Stimulated activated naive CD8-positive, alpha-beta T cell treated with anti-CD3 and anti-CD28 coated beads, Interleukin-15, Interleukin-2, amounts not matched to agents 100 ng/mL and 50 ng/mL, for 24 hours (primary cell): ENCODE measurements around the gene C12orf75.
"Not testable (repeated sequence)": the region's sequence is repeated elsewhere in the genome, so short reads cannot be mapped to it uniquely, and the experiment has no call there.

Source experiments
- H3K27ac Mint-ChIP-seq: one replicate; pipeline ENCODE4 v1.8.0; 2021; ENCODE audit warnings: mild to moderate bottlenecking, mixed read lengths
- H3K27me3 Mint-ChIP-seq: one replicate; pipeline ENCODE4 v1.8.0; 2021; ENCODE audit warnings: mixed read lengths
- H3K36me3 Mint-ChIP-seq: one replicate; pipeline ENCODE4 v1.8.0; 2021; ENCODE audit warnings: low read depth, mixed read lengths
- H3K4me1 Mint-ChIP-seq: one replicate; pipeline ENCODE4 v1.8.0; 2021; ENCODE audit warnings: low read depth, mixed read lengths
- H3K4me3 Mint-ChIP-seq: one replicate; pipeline ENCODE4 v1.8.0; 2021; ENCODE audit warnings: mild to moderate bottlenecking, mixed read lengths
- H3K9me3 Mint-ChIP-seq: one replicate; pipeline ENCODE4 v1.8.0; 2021; ENCODE audit warnings: mixed read lengths

The C12orf75 gene

GRCh38 chr12:105396983-105397382 is 66.5 kb downstream of the C12orf75 start:
- no peaks in the 10 kb centered on the region for H3K4me1 Mint-ChIP-seq

GRCh38 chr12:105398930-105399329 is 68.4 kb downstream of the C12orf75 start:
- peaks cover 10% of the 10 kb centered on the region for H3K36me3 Mint-ChIP-seq
- peaks cover 16% of the 10 kb centered on the region for H3K9me3 Mint-ChIP-seq
- H3K4me3 Mint-ChIP-seq = no peak overlapping the region
- H3K27me3 Mint-ChIP-seq = no peaks in the 10 kb centered on the region
- no peak overlapping the region for H3K27ac Mint-ChIP-seq
- H3K4me1 Mint-ChIP-seq = no peaks in the 10 kb centered on the region

More at GRCh38 chr12:105396983-105397382, 66.5 kb downstream of the C12orf75 start:
- H3K4me3 Mint-ChIP-seq = no peak overlapping the region
- H3K27ac Mint-ChIP-seq = no peak overlapping the region
- peaks cover 10% of the 10 kb centered on the region for H3K36me3 Mint-ChIP-seq
- no peaks in the 10 kb centered on the region for H3K27me3 Mint-ChIP-seq
- peaks cover 12% of the 10 kb centered on the region for H3K9me3 Mint-ChIP-seq

GRCh38 chr12:105399428-105400081 is 69.1 kb downstream of the C12orf75 start:
- H3K4me3 Mint-ChIP-seq = no peak overlapping the region

GRCh38 chr12:105400227-105400626 is 69.7 kb downstream of the C12orf75 start:
- H3K27ac Mint-ChIP-seq = no peak overlapping the region
- peaks cover 16% of the 10 kb centered on the region for H3K9me3 Mint-ChIP-seq
- no peak overlapping the region for H3K4me3 Mint-ChIP-seq
- H3K36me3 Mint-ChIP-seq = peaks cover 10% of the 10 kb centered on the region
- no peaks in the 10 kb centered on the region for H3K4me1 Mint-ChIP-seq
- H3K27me3 Mint-ChIP-seq = no peaks in the 10 kb centered on the region

More at GRCh38 chr12:105399428-105400081, 69.1 kb downstream of the C12orf75 start:
- Mint-ChIP-seq H3K36me3 (peaks cover 10% of the 10 kb centered on the region), H3K27me3 (no peaks in the 10 kb centered on the region), H3K27ac (no peak overlapping the region), H3K9me3 (peaks cover 16% of the 10 kb centered on the region), H3K4me1 (no peaks in the 10 kb centered on the region)

- Mint-ChIP-seq H3K9me3 (peaks cover 16% of the 10 kb centered on the region), H3K4me3 (no peak overlapping the region), H3K4me1 (no peaks in the 10 kb centered on the region), H3K27ac (no peak overlapping the region), H3K27me3 (no peaks in the 10 kb centered on the region), H3K36me3 (peaks cover 10% of the 10 kb centered on the region)
These were observed 70.7 kb downstream of the C12orf75 start for GRCh38 chr12:105401198-105401597.

- no peaks in the 10 kb centered on the region for H3K27me3 Mint-ChIP-seq
- no peak overlapping the region for H3K27ac Mint-ChIP-seq
- H3K4me3 Mint-ChIP-seq = no peak overlapping the region
- no peaks in the 10 kb centered on the region for H3K4me1 Mint-ChIP-seq
- peaks cover 16% of the 10 kb centered on the region for H3K9me3 Mint-ChIP-seq
- peaks cover 10% of the 10 kb centered on the region for H3K36me3 Mint-ChIP-seq
These were observed 71.9 kb downstream of the C12orf75 start for GRCh38 chr12:105402366-105402765.

- no peaks in the 10 kb centered on the region for H3K4me1 Mint-ChIP-seq
- peaks cover 15% of the 10 kb centered on the region for H3K9me3 Mint-ChIP-seq
- no peaks in the 10 kb centered on the region for H3K27me3 Mint-ChIP-seq
- H3K4me3 Mint-ChIP-seq = no peak overlapping the region
- peaks cover 9% of the 10 kb centered on the region for H3K36me3 Mint-ChIP-seq
- no peak overlapping the region for H3K27ac Mint-ChIP-seq
These were observed 72.6 kb downstream of the C12orf75 start for GRCh38 chr12:105403095-105403494.

- H3K9me3 Mint-ChIP-seq, H3K4me1 Mint-ChIP-seq: not testable (repeated sequence)
These were observed 73.6 kb downstream of the C12orf75 start for GRCh38 chr12:105404134-105404533.

GRCh38 chr12:105406497-105406896 is 76.0 kb downstream of the C12orf75 start:
- Mint-ChIP-seq H3K4me1 (peaks cover 15% of the 10 kb centered on the region), H3K27me3 (no peaks in the 10 kb centered on the region), H3K4me3 (no peak overlapping the region), H3K36me3 (no peaks in the 10 kb centered on the region), H3K27ac (no peak overlapping the region), H3K9me3 (peaks cover 4% of the 10 kb centered on the region)

More at GRCh38 chr12:105404134-105404533, 73.6 kb downstream of the C12orf75 start:
- H3K27me3 Mint-ChIP-seq, H3K36me3 Mint-ChIP-seq, H3K4me3 Mint-ChIP-seq, H3K27ac Mint-ChIP-seq: not testable (repeated sequence)

- H3K4me3 Mint-ChIP-seq = no peak overlapping the region
- no peak overlapping the region for H3K27ac Mint-ChIP-seq
- peaks cover 15% of the 10 kb centered on the region for H3K4me1 Mint-ChIP-seq
- H3K36me3 Mint-ChIP-seq = no peaks in the 10 kb centered on the region
- H3K9me3 Mint-ChIP-seq = no peaks in the 10 kb centered on the region
- H3K27me3 Mint-ChIP-seq = no peaks in the 10 kb centered on the region
These were observed 78.8 kb downstream of the C12orf75 start for GRCh38 chr12:105409279-105409678.

- H3K4me3 Mint-ChIP-seq = no peak overlapping the region
- peaks cover 15% of the 10 kb centered on the region for H3K4me1 Mint-ChIP-seq
- no peaks in the 10 kb centered on the region for H3K9me3 Mint-ChIP-seq
- H3K27ac Mint-ChIP-seq = no peak overlapping the region
- no peaks in the 10 kb centered on the region for H3K36me3 Mint-ChIP-seq
- H3K27me3 Mint-ChIP-seq = no peaks in the 10 kb centered on the region
These were observed 79.4 kb downstream of the C12orf75 start for GRCh38 chr12:105409801-105410471.

GRCh38 chr12:105413911-105414487 is 83.5 kb downstream of the C12orf75 start:
- Mint-ChIP-seq H3K9me3 (no peaks in the 10 kb centered on the region), H3K36me3 (no peaks in the 10 kb centered on the region), H3K27ac (no peak overlapping the region), H3K4me1 (peaks cover 15% of the 10 kb centered on the region), H3K27me3 (no peaks in the 10 kb centered on the region), H3K4me3 (no peak overlapping the region)

GRCh38 chr12:105417732-105418131 is 87.2 kb downstream of the C12orf75 start:
- H3K27ac Mint-ChIP-seq = no peak overlapping the region
- H3K4me3 Mint-ChIP-seq = no peak overlapping the region
- H3K36me3 Mint-ChIP-seq = no peaks in the 10 kb centered on the region
- no peaks in the 10 kb centered on the region for H3K9me3 Mint-ChIP-seq
- no peaks in the 10 kb centered on the region for H3K4me1 Mint-ChIP-seq
- no peaks in the 10 kb centered on the region for H3K27me3 Mint-ChIP-seq

- H3K27me3 Mint-ChIP-seq = no peaks in the 10 kb centered on the region
- no peaks in the 10 kb centered on the region for H3K36me3 Mint-ChIP-seq
- no peak overlapping the region for H3K27ac Mint-ChIP-seq
- H3K4me1 Mint-ChIP-seq = peaks cover 2% of the 10 kb centered on the region
- no peaks in the 10 kb centered on the region for H3K9me3 Mint-ChIP-seq
- no peak overlapping the region for H3K4me3 Mint-ChIP-seq
These were observed 87.7 kb downstream of the C12orf75 start for GRCh38 chr12:105418229-105418628.

GRCh38 chr12:105418821-105419291 is 88.4 kb downstream of the C12orf75 start:
- no peak overlapping the region for H3K27ac Mint-ChIP-seq
- H3K27me3 Mint-ChIP-seq = no peaks in the 10 kb centered on the region
- peaks cover 9% of the 10 kb centered on the region for H3K4me1 Mint-ChIP-seq
- no peak overlapping the region for H3K4me3 Mint-ChIP-seq
- H3K9me3 Mint-ChIP-seq = no peaks in the 10 kb centered on the region
- no peaks in the 10 kb centered on the region for H3K36me3 Mint-ChIP-seq
